Endothelial cell of umbilical vein (primary cell): ENCODE data around the gene DCUN1D1.

Experiments used
- EZH2 ChIP-seq: IDR thresholded peaks from 2 replicates; pipeline ENCODE4 v1.6.1; 2012; ENCODE audit warnings: borderline replicate concordance, low read depth, mild to moderate bottlenecking, moderate library complexity, low read length, inconsistent platforms; ENCODE audit not compliant: severe bottlenecking
- TF ChIP-seq, protein P1 (sequence below), 2 donors: IDR thresholded peaks; 1 replicate in 1 of 2; 2 replicates in 1 of 2; pipeline ENCODE4 v1.5.1; 2011; ENCODE audit warnings: low read length in 2 of 2, mild to moderate bottlenecking in 2 of 2, moderate library complexity in 2 of 2, control low read depth in 1 of 2, inconsistent platforms in 1 of 2, low read depth in 1 of 2; ENCODE audit not compliant: insufficient read depth in 1 of 2; ENCODE audit errors: extremely low read depth in 1 of 2
- TF ChIP-seq, protein P2 (sequence below): IDR thresholded peaks from 2 replicates; pipeline ENCODE4 v1.6.1; 2011; ENCODE audit not compliant: insufficient read depth, insufficient read length

DNA sequence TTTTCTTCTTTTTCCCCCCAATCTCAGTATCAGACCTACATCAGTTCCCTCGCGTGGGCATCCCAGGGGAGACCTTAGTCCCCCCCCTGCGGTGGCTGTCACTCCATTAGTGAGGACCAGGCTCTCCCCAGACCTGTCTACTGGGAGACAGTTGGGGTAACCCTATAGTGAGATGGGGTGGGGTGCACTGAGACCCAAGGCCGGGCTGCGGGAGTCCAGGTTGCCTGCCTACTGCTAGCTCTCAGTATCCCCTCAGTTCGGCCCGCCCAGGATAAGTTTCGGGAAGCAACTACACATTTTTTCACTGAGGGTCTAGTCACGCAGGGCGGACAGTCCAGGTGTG, 671 bp upstream of the DCUN1D1 start:
- TF ChIP-seq, protein P1, sequence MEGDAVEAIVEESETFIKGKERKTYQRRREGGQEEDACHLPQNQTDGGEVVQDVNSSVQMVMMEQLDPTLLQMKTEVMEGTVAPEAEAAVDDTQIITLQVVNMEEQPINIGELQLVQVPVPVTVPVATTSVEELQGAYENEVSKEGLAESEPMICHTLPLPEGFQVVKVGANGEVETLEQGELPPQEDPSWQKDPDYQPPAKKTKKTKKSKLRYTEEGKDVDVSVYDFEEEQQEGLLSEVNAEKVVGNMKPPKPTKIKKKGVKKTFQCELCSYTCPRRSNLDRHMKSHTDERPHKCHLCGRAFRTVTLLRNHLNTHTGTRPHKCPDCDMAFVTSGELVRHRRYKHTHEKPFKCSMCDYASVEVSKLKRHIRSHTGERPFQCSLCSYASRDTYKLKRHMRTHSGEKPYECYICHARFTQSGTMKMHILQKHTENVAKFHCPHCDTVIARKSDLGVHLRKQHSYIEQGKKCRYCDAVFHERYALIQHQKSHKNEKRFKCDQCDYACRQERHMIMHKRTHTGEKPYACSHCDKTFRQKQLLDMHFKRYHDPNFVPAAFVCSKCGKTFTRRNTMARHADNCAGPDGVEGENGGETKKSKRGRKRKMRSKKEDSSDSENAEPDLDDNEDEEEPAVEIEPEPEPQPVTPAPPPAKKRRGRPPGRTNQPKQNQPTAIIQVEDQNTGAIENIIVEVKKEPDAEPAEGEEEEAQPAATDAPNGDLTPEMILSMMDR (IDR thresholded peaks at IDR 0.05; ENCODE audit: extremely low read depth in 1 of 2, insufficient read depth in 1 of 2, low read depth in 1 of 2, low read length in 2 of 2): no peak
- no peak for TF ChIP-seq EZH2
- TF ChIP-seq, protein P2, sequence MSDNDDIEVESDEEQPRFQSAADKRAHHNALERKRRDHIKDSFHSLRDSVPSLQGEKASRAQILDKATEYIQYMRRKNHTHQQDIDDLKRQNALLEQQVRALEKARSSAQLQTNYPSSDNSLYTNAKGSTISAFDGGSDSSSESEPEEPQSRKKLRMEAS: no peak
